Stimulated activated CD4-positive, alpha-beta T cell treated with anti-CD3 and anti-CD28 coated beads, Interleukin-1b, Interleukin-23, amount 100 ng/mL, for 4 hours (primary cell): ENCODE data around the gene SLC16A3.
"Not testable (repeated sequence)": the region's sequence is repeated elsewhere in the genome, so short reads cannot be mapped to it uniquely, and the experiment has no call there.

Experiments
- DNase-seq, 2 donors: peaks; one replicate each; pipeline ENCODE4 v3.0.0-alpha.2; 2020; ENCODE audit warnings: low read depth in 2 of 2

Gene SLC16A3

GRCh38 chr17:82204831-82205719 lies 23.8 kb upstream of the SLC16A3 start:
- no peak for DNase-seq

- peak in 1 of 2 donors; percentile 65 for DNase-seq
These were observed 22.9 kb upstream of the SLC16A3 start for GRCh38 chr17:82205720-82206508.

- not testable (repeated sequence) for DNase-seq
These were observed 18.2 kb upstream of the SLC16A3 start for GRCh38 chr17:82210655-82211054.

GRCh38 chr17:82212331-82213250 lies 16.3 kb upstream of the SLC16A3 start, which contains the start of gene CCDC57:
Gene CCDC57, minus strand, starts transcription at chr17:82212842. Its CDS starts 10,898 bp downstream, at chr17:82201944.
- peak in 1 of 2 donors; percentile 71 for DNase-seq

- DNase-seq, result peak; percentile 60 to 75
These were observed 15.4 kb upstream of the SLC16A3 start for GRCh38 chr17:82213251-82214011.

GRCh38 chr17:82214012-82214628 lies 14.7 kb upstream of the SLC16A3 start:
- DNase-seq, result no peak

- no peak for DNase-seq
These were observed 13.5 kb upstream of the SLC16A3 start for GRCh38 chr17:82215095-82215971.

GRCh38 chr17:82215972-82216300 lies 12.9 kb upstream of the SLC16A3 start:
- no peak for DNase-seq

GRCh38 chr17:82216301-82217119 lies 12.3 kb upstream of the SLC16A3 start:
- DNase-seq, result no peak

- DNase-seq, result no peak
These were observed 11.7 kb upstream of the SLC16A3 start for GRCh38 chr17:82217120-82217529.

GRCh38 chr17:82217530-82218204 lies 11.2 kb upstream of the SLC16A3 start:
- no peak for DNase-seq

- DNase-seq, result no peak
These were observed 10.3 kb upstream of the SLC16A3 start for GRCh38 chr17:82218349-82219075.

- no peak for DNase-seq
These were observed 9.8 kb upstream of the SLC16A3 start for GRCh38 chr17:82219083-82219482.

- DNase-seq, result no peak
These were observed 8.8 kb upstream of the SLC16A3 start for GRCh38 chr17:82219753-82220709.

- no peak for DNase-seq
These were observed 7.4 kb upstream of the SLC16A3 start for GRCh38 chr17:82221341-82221902.

GRCh38 chr17:82222816-82223215 lies 6.0 kb upstream of the SLC16A3 start:
- no peak for DNase-seq
